IMR-90 (cell line): ENCODE data around the gene EML1. TPM values are rescaled to one million over a fixed set of nuclear protein-coding genes. Genes with fewer than 3 reads are reported as not detected.

Experiments used
- ATAC-seq: fragments of 200-7000 bp; cut with Tn5 transposase; 2 replicates; pipeline ENCODE4 v1.9.1; 2020; ENCODE audit warnings: low read depth, mild to moderate bottlenecking, moderate library complexity
- BruUV-seq: library from RNA; stranded (reverse); fragments of 400-500 nt; replicated peaks from 2 replicates; lab custom pipeline; 2021; lab: Mats Ljungman, UMichigan
- CTCF ChIA-PET: fragments of 300-600 bp; formaldehyde crosslinking; extraction: SDS; loops from one replicate; lab custom pipeline; 2021; ENCODE audit warnings: antibody characterized with exemption; lab: Yijun Ruan, JAX
- POLR2A ChIA-PET: fragments of 300-600 bp; sonication (Branson Sonifier 250); formaldehyde crosslinking; loops from one replicate; lab custom pipeline; 2022; ENCODE audit warnings: antibody characterized with exemption; ENCODE audit not compliant: unreplicated experiment; lab: Charles Lee
- DNase-seq: peaks from one replicate; pipeline ENCODE4 v3.0.0; 2013
- H2AFZ ChIP-seq: replicated peaks from 2 replicates; pipeline ENCODE3; 2013; ENCODE audit warnings: low read length, mild to moderate bottlenecking; ENCODE audit not compliant: poor library complexity
- H2AK5ac ChIP-seq: 2 replicates; pipeline ENCODE4 v1.6.1; 2013; ENCODE audit warnings: low read depth, low read length, inconsistent platforms
- H2AK9ac ChIP-seq: replicated peaks from 2 replicates; pipeline ENCODE3; 2013; ENCODE audit warnings: mild to moderate bottlenecking, low read depth, low read length, moderate library complexity; ENCODE audit not compliant: poor library complexity
- H2BK120ac ChIP-seq: 2 replicates; pipeline ENCODE4 v1.6.1; 2013; ENCODE audit warnings: low read depth, low read length, inconsistent platforms
- H2BK15ac ChIP-seq: 3 replicates; pipeline ENCODE4 v1.6.1; 2013; ENCODE audit warnings: low read depth, low read length, inconsistent platforms
- H2BK20ac ChIP-seq: 2 replicates; pipeline ENCODE4 v1.6.1; 2013; ENCODE audit warnings: low read depth, mild to moderate bottlenecking, inconsistent platforms, low read length, moderate library complexity
- H2BK5ac ChIP-seq: 2 replicates; pipeline ENCODE4 v1.6.1; 2013; ENCODE audit warnings: mild to moderate bottlenecking, low read depth, low read length, inconsistent platforms; ENCODE audit not compliant: poor library complexity, severe bottlenecking
- H3K14ac ChIP-seq: replicated peaks from 2 replicates; pipeline ENCODE4 v1.6.1; 2013; ENCODE audit warnings: low read depth, low read length, inconsistent platforms
- H3K18ac ChIP-seq: 2 replicates; pipeline ENCODE4 v1.6.1; 2013; ENCODE audit warnings: low read depth, low read length, control low read depth
- H3K23ac ChIP-seq: 2 replicates; pipeline ENCODE4 v1.6.1; 2013; ENCODE audit warnings: low read depth, low read length, inconsistent platforms
- H3K27ac ChIP-seq: 2 replicates; pipeline ENCODE4 v1.5.1; 2013; ENCODE audit warnings: mild to moderate bottlenecking, control low read depth, low read length; ENCODE audit not compliant: insufficient read depth
- H3K27me3 ChIP-seq: 2 replicates; pipeline ENCODE4 v1.6.1; 2013; ENCODE audit warnings: low read length; ENCODE audit not compliant: control insufficient read depth, insufficient read depth
- H3K36me3 ChIP-seq: 2 replicates; pipeline ENCODE4 v1.6.1; 2013; ENCODE audit warnings: low read length, mixed read lengths; ENCODE audit not compliant: control insufficient read depth, insufficient read depth
- H3K4ac ChIP-seq: 2 replicates; pipeline ENCODE4 v1.6.1; 2013; ENCODE audit warnings: low read depth, low read length, inconsistent platforms
- H3K4me1 ChIP-seq: 2 replicates; pipeline ENCODE4 v1.6.1; 2013; ENCODE audit warnings: low read length, mixed read lengths; ENCODE audit not compliant: control insufficient read depth, insufficient read depth
- H3K4me2 ChIP-seq: 2 replicates; pipeline ENCODE4 v1.6.1; 2013; ENCODE audit warnings: low read depth, mild to moderate bottlenecking, control low read depth, low read length, moderate library complexity
- H3K4me3 ChIP-seq: 2 replicates; pipeline ENCODE4 v1.5.1; 2013; ENCODE audit warnings: low read depth, mild to moderate bottlenecking, control low read depth, low read length, moderate library complexity; ENCODE audit not compliant: insufficient read depth
- H3K56ac ChIP-seq: 2 replicates; pipeline ENCODE4 v1.6.1; 2013; ENCODE audit warnings: low read length, inconsistent platforms; ENCODE audit not compliant: insufficient read depth; ENCODE audit errors: extremely low read depth
- H3K79me1 ChIP-seq, 2 experiments: 2 replicates each; pipeline ENCODE4 v1.6.1; 2013; ENCODE audit warnings: low read length in 2 of 2, inconsistent platforms in 1 of 2, low read depth in 1 of 2
- H3K9ac ChIP-seq: 2 replicates; pipeline ENCODE4 v1.6.1; 2013; ENCODE audit warnings: low read depth, low read length, control low read depth
- H3K9me1 ChIP-seq: 2 replicates; pipeline ENCODE4 v1.6.1; 2013; ENCODE audit warnings: low read length, inconsistent platforms; ENCODE audit not compliant: insufficient read depth
- H3K9me3 ChIP-seq: 2 replicates; pipeline ENCODE4 v1.6.1; 2013; ENCODE audit warnings: low read length; ENCODE audit not compliant: control insufficient read depth, insufficient read depth
- H4K20me1 ChIP-seq: 2 replicates; pipeline ENCODE4 v1.6.1; 2013; ENCODE audit warnings: low read length, inconsistent platforms; ENCODE audit not compliant: insufficient read depth
- H4K5ac ChIP-seq: 2 replicates; pipeline ENCODE4 v1.6.1; 2013; ENCODE audit warnings: mild to moderate bottlenecking, low read depth, low read length, control low read depth
- H4K8ac ChIP-seq, 2 experiments: 2 replicates each; pipeline ENCODE4 v1.6.1; 2013; ENCODE audit warnings: low read depth in 2 of 2, low read length in 2 of 2, control low read depth in 1 of 2, inconsistent platforms in 1 of 2
- H4K91ac ChIP-seq: 2 replicates; pipeline ENCODE4 v1.6.1; 2013; ENCODE audit warnings: low read depth, low read length, inconsistent platforms; ENCODE audit not compliant: insufficient read depth
- BHLHE40 ChIP-seq: fragments of 150-350 bp; IDR thresholded peaks from 2 replicates; pipeline ENCODE4 v1.6.1; 2016; ENCODE audit warnings: mild to moderate bottlenecking, low read depth, low read length
- CTCF ChIP-seq: conservative IDR thresholded peaks from 2 replicates; pipeline ENCODE4 v1.5.1; 2012; ENCODE audit warnings: mild to moderate bottlenecking, low read depth, low read length, improper control_type of control experiment
- ELK1 ChIP-seq: fragments of 150-350 bp; IDR thresholded peaks from 2 replicates; pipeline ENCODE4 v1.6.1; 2016; ENCODE audit warnings: low read depth, mild to moderate bottlenecking, low read length, moderate library complexity, borderline replicate concordance
- FOS ChIP-seq: fragments of 150-350 bp; IDR thresholded peaks from 2 replicates; pipeline ENCODE4 v1.6.1; 2016; ENCODE audit warnings: low read depth, low read length
- MAFK ChIP-seq: IDR thresholded peaks from 2 replicates; pipeline ENCODE4 v1.6.1; 2012; ENCODE audit warnings: low read depth, low read length, improper control_type of control experiment
- MAZ ChIP-seq: IDR thresholded peaks from 2 replicates; pipeline ENCODE4 v1.6.1; 2012; ENCODE audit warnings: low read depth, mild to moderate bottlenecking, low read length, improper control_type of control experiment, moderate library complexity, borderline replicate concordance
- MXI1 ChIP-seq: IDR thresholded peaks from 2 replicates; pipeline ENCODE4 v1.6.1; 2012; ENCODE audit warnings: low read depth, mild to moderate bottlenecking, low read length, moderate library complexity, borderline replicate concordance
- POLR2A ChIP-seq: IDR thresholded peaks from 2 replicates; pipeline ENCODE4 v1.6.1; 2012; ENCODE audit warnings: mild to moderate bottlenecking, low read depth, low read length
- RAD21 ChIP-seq: IDR thresholded peaks from 2 replicates; pipeline ENCODE4 v1.6.1; 2012; ENCODE audit warnings: low read length, improper control_type of control experiment
- RCOR1 ChIP-seq: IDR thresholded peaks from 2 replicates; pipeline ENCODE4 v1.6.1; 2012; ENCODE audit warnings: mild to moderate bottlenecking, low read length, improper control_type of control experiment; ENCODE audit not compliant: insufficient replicate concordance
- RFX5 ChIP-seq: IDR thresholded peaks from 2 replicates; pipeline ENCODE4 v1.8.0; 2012; ENCODE audit warnings: low read depth, mild to moderate bottlenecking, low read length, moderate library complexity
- SMC3 ChIP-seq: fragments of 150-350 bp; IDR thresholded peaks from 2 replicates; pipeline ENCODE4 v1.6.1; 2016; ENCODE audit warnings: low read depth, mild to moderate bottlenecking, antibody characterized with exemption, low read length, moderate library complexity
- USF2 ChIP-seq: fragments of 150-350 bp; IDR thresholded peaks from 2 replicates; pipeline ENCODE4 v1.6.1; 2017; ENCODE audit warnings: mild to moderate bottlenecking, antibody characterized with exemption, low read length, low read depth
- WGBS, 2 experiments: methylation state at CpG; one replicate each; pipeline versions ENCODE4 v1.1.5 to v1.1.7; 2013; ENCODE audit warnings: missing lambda C conversion rate in 2 of 2; ENCODE audit not compliant: insufficient read length in 1 of 2; ENCODE audit errors: extremely low coverage in 2 of 2; 5-methylcytosine and 5-hydroxymethylcytosine counted together
- dilution Hi-C: fragments of 300-500 bp; cut with HindIII; formaldehyde crosslinking; loops from one replicate; pipeline ENCODE4 v1.14.3; 2018; ENCODE audit warnings: low sequenced_read_pairs; ENCODE audit not compliant: unreplicated experiment
- in situ Hi-C: fragments of 300-500 bp; cut with MboI; formaldehyde crosslinking; loops from 3 replicates; pipeline ENCODE4 v1.14.3; 2019; ENCODE audit warnings: low sequenced_read_pairs, inconsistent platforms, mixed read lengths
- intact Hi-C: fragments of 100-400 bp; cut with micrococcal nuclease; formaldehyde crosslinking; loops from 2 replicates; pipeline ENCODE4 v1.10.0; 2022
- polyA plus RNA-seq, 3 experiments: library from polyadenylated mRNA; depleted of rRNA; stranded (reverse); fragments of >200 nt; gene quantifications; 2 replicates each; pipeline ENCODE4 v1.2.3, GENCODE V29; 2012; ENCODE audit warnings: low replicate concordance in 1 of 3
- total RNA-seq: library from RNA; depleted of rRNA; stranded (reverse); fragments of >200 nt; gene quantifications from 2 replicates; pipeline ENCODE4 v1.2.3, GENCODE V29; 2012

EML1 gene
- total and polyA plus RNA-seq, 2 of the 4 experiments (the other 2 are of a cell fraction) = 14.0 to 42.3 TPM

- Histone ChIP-seq H3K4ac (no peak overlapping the region), H2AFZ (no peak overlapping the region), H3K27ac (no peak overlapping the region), H3K36me3 (peaks cover 2% of the 10 kb centered on the region), H3K79me1 (peaks cover 0 to 3% of the 10 kb centered on the region in 2 experiments; a peak in 2 of 4 replicates), H2BK5ac (no peak overlapping the region), H4K5ac (no peak overlapping the region), H2BK20ac (no peak overlapping the region), H4K20me1 (peaks cover 4% of the 10 kb centered on the region; the same call in 1 of the 2 replicates), H3K27me3 (no peaks in the 10 kb centered on the region), H3K9me3 (no peaks in the 10 kb centered on the region), H4K8ac (no peak overlapping the region), H4K91ac (no peak overlapping the region), H3K9ac (no peak overlapping the region), H3K4me3 (no peak overlapping the region), H2AK5ac (peak overlapping the region; percentile 31; the same call in 1 of the 2 replicates), H3K4me1 (peaks cover 11% of the 10 kb centered on the region), H2AK9ac (no peak overlapping the region), H3K23ac (no peak overlapping the region), H3K14ac (no peak overlapping the region), H2BK120ac (no peak overlapping the region), H3K18ac (no peak overlapping the region), H3K4me2 (no peak overlapping the region), H2BK15ac (no peak overlapping the region), H3K9me1 (peaks cover 5% of the 10 kb centered on the region), H3K56ac (no peak overlapping the region)
- no TSS peak for BruUV-seq
- POLR2A ChIA-PET = no interaction called here
- ATAC-seq = no peak
- TF ChIP-seq SMC3 = no peak
- TF ChIP-seq MAFK = no peak
- no peak for TF ChIP-seq MXI1
- TF ChIP-seq USF2 = no peak
- TF ChIP-seq RFX5 = no peak
- no peak for TF ChIP-seq CTCF
- no peak for TF ChIP-seq BHLHE40
- no peak for TF ChIP-seq MAZ
- TF ChIP-seq FOS = no peak
- TF ChIP-seq ELK1 = no peak
- no peak for TF ChIP-seq POLR2A
- no peak for TF ChIP-seq RAD21
- TF ChIP-seq RCOR1 = no peak
- dilution Hi-C loops = no loop called here
- DNase-seq = no peak
- intact Hi-C loops = no loop called here
- WGBS, 2 experiments = 89% methylated on average over 5 of the region's 9 CpGs; no CpG with 5 or more reads in 1 of the 2 experiments
- CTCF ChIA-PET = interaction anchor here (0.8 kb wide), 1 partner anchor 153 kb away, joined by 3 read pairs; no protein-coding TSS in a partner anchor
- in situ Hi-C loops = loop anchor here (5.0 kb wide), 2 partner anchors 202 to 372 kb away; partner anchors contain the start of gene CYP46A1
Measured at GRCh38 chr14:99883866-99884650, 90.8 kb downstream of the EML1 start.
